ENCODE results near the gene THAP8.
"Not testable (repeated sequence)": the region's sequence is repeated elsewhere in the genome, so short reads cannot be mapped to it uniquely, and the experiment has no call there.

The THAP8 gene

DNA sequence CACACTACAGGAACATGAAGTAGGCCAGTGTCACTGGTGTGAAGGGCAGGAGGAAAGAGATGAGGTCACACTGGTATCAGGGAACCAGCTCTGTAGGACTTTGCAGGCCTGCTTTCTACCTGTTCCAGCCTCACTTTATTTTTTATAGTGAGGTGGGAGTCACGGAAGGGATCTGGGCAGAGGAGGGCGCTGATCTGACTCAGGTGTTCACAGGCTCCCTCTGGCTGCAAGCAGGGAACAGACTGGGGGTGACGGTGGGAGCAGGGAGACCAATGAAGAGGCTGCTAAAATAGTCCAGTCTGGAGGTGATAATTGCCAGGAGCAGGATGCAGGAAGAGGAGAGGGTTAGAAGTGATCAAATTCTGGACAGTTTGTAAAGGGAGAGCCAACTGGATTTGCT lies 2.8 kb downstream of the THAP8 start:
- Mint-ChIP-seq H3K4me3 (no peak overlapping the region), H3K9me3 (no peaks in the 10 kb centered on the region), H3K27ac (no peak overlapping the region), H3K4me1 (ENCODE audit: low read depth) (peaks cover 18% of the 10 kb centered on the region), H3K27me3 (no peaks in the 10 kb centered on the region), H3K36me3 (ENCODE audit: low read depth) (no peaks in the 10 kb centered on the region)

DNA sequence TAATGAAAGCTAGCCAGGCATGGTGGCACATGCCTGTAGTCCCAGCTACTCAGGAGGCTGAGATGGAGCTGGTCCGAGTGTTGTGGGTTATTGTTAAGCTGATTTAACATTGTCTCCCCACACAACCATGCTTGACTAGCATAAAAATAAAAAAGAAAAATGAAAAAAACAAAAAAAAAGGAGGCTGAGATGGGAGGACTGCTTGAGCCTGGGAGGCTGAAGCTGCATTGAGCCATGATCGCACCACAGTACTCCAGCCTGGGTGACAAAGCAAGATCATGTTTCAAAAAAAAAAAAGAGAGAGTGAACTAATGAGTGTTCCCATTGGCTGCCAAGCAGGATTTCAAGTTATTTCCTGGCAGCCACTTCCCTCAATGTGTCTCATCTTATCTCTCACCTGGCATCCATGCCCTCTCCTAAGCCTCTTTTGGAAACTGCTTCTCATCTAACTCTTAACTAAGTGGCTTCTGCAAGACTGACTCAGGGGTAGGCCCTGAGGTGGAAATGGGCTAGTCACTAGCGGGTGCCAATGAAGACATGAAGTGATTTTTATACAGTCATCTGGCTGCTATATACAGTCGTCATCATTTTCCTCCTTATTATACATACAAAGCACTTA lies 4.9 kb downstream of the THAP8 start:
- no peaks in the 10 kb centered on the region for H3K36me3 Mint-ChIP-seq (ENCODE audit: low read depth)

DNA sequence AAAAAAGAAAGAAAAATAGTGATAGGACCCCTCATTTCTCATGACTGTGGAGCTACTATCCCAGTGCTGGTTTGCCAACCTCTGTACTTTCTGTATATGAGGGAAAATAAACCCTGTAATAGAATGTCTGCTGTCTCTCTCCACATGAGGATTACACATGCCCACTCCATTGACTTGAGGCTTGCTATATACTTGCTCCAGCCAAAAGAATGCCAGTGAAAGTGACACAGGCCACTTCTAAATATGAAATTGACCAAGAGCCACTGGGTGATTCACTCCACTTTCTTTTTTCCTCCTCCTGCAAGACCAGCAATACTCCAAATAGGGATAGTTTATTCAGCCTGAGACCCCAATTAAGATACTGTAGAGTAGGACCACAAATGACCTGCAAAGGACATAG lies 6.2 kb downstream of the THAP8 start:
- Mint-ChIP-seq H3K9me3 (no peaks in the 10 kb centered on the region), H3K27ac (no peak overlapping the region), H3K4me1 (ENCODE audit: low read depth) (no peaks in the 10 kb centered on the region), H3K4me3 (no peak overlapping the region), H3K36me3 (ENCODE audit: low read depth) (no peaks in the 10 kb centered on the region), H3K27me3 (no peaks in the 10 kb centered on the region)

More for the DNA sequence above, 4.9 kb downstream of the THAP8 start:
- H3K4me1 Mint-ChIP-seq (ENCODE audit: low read depth) = peaks cover 7% of the 10 kb centered on the region
- H3K9me3 Mint-ChIP-seq = no peaks in the 10 kb centered on the region
- H3K27ac Mint-ChIP-seq = no peak overlapping the region
- no peak overlapping the region for H3K4me3 Mint-ChIP-seq
- no peaks in the 10 kb centered on the region for H3K27me3 Mint-ChIP-seq

DNA sequence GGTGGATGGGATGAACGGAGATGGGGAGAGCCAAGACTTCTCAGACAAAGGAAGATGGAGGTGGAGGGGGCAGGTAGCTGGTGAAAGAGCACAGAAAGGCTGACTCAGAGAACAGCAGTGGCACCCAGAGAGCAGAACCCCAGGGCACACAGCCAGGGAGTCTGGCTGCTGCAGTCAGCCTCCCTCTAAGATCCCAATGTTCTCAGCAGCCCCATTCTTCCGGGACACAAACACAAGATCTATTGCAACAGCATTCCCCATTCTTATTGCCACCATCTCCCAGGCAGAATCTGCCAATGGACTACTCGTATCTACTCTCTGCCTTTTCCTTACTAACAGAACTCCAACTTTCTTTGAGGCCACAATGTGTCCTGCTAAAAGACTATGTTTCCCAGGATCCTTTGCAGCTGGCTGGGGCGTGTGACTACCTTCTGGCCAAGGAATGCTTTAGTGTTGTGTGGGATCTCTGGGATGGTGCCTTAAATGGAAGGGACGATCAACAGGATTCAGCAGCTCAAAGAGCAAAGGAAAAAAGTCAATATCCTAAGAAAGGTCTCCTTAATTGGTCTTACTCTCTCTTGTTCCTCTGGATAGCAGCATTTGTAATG lies 7.5 kb downstream of the THAP8 start:
- no peaks in the 10 kb centered on the region for H3K27me3 Mint-ChIP-seq
- no peaks in the 10 kb centered on the region for H3K36me3 Mint-ChIP-seq (ENCODE audit: low read depth)
- no peak overlapping the region for H3K27ac Mint-ChIP-seq
- no peaks in the 10 kb centered on the region for H3K9me3 Mint-ChIP-seq
- no peaks in the 10 kb centered on the region for H3K4me1 Mint-ChIP-seq (ENCODE audit: low read depth)
- H3K4me3 Mint-ChIP-seq = no peak overlapping the region

DNA sequence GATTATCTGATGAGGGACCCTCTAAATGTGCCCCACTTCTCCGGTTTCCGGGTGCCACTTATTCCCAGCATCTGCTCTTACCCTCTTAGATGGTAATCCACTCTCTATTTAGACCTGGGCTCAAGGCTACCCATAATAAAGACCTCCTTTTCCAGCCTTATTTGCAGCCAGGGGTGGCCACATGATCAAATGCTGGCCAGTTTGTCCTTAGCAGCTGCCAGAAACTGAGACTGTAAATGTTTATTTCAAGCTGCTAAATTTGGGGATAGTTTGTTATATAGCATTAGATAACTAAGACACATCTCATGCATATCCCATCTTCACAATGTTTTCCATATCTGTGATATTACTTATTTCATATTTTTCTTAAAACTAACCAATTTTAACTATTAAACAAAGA lies 10.1 kb downstream of the THAP8 start:
- no peaks in the 10 kb centered on the region for H3K9me3 Mint-ChIP-seq
- H3K4me1 Mint-ChIP-seq (ENCODE audit: low read depth) = no peaks in the 10 kb centered on the region
- H3K36me3 Mint-ChIP-seq (ENCODE audit: low read depth) = peaks cover 3% of the 10 kb centered on the region
- H3K27me3 Mint-ChIP-seq = no peaks in the 10 kb centered on the region
- H3K4me3 Mint-ChIP-seq = no peak overlapping the region
- H3K27ac Mint-ChIP-seq = no peak overlapping the region

DNA sequence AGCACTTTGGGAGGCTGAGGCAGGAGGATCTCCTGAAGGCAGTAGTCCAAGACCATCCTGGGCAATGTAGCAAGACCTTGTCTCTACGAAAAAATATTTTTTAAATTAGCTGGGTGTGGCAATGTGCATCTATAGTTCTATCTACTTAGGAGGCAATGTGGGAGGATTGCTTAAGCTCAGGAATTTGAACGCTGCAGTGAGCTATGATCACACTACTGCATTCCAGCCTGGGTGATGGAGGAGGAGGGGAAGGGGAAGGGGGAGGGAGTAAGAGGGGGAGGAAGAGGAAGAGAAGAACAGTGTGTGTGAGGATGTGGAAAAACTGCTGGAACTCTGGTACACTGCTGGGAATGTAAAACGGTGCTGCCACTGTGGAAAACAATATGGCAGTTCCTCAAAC lies 12.3 kb downstream of the THAP8 start:
- no peak overlapping the region for H3K27ac Mint-ChIP-seq
- no peak overlapping the region for H3K4me3 Mint-ChIP-seq

DNA sequence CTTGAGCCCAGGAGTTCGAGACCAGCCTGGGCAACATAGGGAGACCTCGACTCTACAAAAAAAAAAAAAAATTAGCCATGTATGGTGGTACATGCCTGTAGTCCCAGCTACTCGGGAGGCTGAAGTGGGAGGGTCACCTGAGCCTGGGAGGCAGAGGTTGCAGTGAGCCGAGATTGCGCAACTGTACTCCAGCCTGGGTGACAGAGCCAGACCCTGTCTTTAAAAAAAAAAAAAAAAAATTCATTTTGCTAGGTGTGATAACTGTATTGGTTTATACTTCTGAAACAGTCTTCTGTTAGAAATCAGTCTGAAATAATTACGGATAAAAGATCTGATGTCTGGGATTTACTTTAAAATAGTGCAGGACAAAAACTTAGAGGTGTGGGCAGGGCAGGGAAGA lies 13.0 kb downstream of the THAP8 start:
- not testable (repeated sequence) for H3K9me3 Mint-ChIP-seq; H3K4me3 Mint-ChIP-seq; H3K4me1 Mint-ChIP-seq (ENCODE audit: low read depth); H3K27ac Mint-ChIP-seq; H3K36me3 Mint-ChIP-seq (ENCODE audit: low read depth); H3K27me3 Mint-ChIP-seq

More for the DNA sequence above, 12.3 kb downstream of the THAP8 start:
- H3K9me3 Mint-ChIP-seq = no peaks in the 10 kb centered on the region
- H3K27me3 Mint-ChIP-seq = no peaks in the 10 kb centered on the region
- H3K36me3 Mint-ChIP-seq (ENCODE audit: low read depth) = peaks cover 3% of the 10 kb centered on the region
- peaks cover 4% of the 10 kb centered on the region for H3K4me1 Mint-ChIP-seq (ENCODE audit: low read depth)

DNA sequence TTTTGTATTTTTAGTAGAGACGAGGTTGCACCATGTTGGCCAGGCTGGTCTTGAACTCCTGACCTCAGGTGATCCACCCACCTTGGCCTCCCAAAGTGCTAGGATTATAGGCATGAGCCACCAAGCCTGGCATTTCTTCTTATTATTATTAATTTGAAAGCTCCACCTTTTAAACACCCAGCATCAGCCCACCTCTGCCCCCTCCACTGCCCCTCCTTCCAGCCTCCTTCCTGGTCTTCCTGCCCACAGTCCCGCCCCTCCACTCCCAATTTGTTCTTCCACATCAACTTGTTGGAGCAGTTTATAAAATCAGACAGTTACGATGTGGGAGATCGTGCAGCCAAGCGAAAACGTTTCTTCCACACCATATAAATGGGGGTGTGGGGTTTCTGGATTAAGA lies 13.6 kb downstream of the THAP8 start:
- Mint-ChIP-seq H3K4me3 (no peak overlapping the region), H3K27me3 (no peaks in the 10 kb centered on the region), H3K27ac (no peak overlapping the region), H3K36me3 (ENCODE audit: low read depth) (peaks cover 3% of the 10 kb centered on the region), H3K9me3 (no peaks in the 10 kb centered on the region), H3K4me1 (ENCODE audit: low read depth) (peaks cover 9% of the 10 kb centered on the region)

DNA sequence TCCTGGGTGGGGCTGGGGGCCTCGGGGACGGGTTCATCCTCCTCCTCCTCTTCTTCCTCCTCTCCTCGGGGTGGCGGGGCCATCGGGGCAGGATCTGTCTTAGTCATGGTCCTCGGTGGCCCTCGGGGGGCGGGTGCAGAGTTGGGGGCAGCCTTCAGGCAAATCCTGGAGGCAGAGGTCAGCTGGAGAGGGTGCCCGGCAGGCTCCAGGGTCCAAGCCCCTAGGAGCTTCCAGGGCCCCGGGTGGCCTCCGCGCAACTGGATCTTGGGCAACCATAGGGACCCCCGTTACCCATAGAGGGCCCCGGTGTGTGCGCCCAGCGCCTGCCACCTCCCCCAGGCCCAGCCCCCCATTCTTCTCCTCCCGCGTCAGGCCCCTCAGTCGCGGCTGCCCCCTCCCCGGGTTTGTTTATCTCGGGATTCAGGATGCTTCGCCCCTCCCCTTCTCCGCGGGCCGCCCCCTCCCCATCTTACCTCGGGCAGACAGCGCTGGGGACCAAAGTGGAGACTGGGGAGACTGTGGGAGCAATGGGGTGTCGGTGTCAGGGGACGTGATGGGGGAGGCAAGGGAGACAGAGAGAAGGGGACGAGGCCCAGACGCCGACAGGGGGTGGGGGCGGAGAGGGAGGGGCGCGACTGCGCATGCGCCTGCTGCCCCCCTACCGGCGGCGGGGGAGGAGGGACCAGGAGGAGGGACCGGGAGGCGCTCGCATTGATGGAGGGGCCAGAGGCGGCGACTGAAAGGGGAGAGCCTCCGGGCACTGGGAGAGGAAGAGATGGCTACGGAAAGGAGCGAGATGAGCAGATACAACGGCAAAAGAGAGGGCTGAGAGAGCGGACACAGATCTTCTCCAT lies 21.6 kb downstream of the THAP8 start, which contains the start of gene CLIP3:
Gene CLIP3, minus strand, starts transcription at position 623 of the 854 bp plus-strand sequence. Its CDS starts 516 bp downstream, at position 107.
- H3K4me3 Mint-ChIP-seq = no peak within 1 kb of the TSS
- H3K27me3 Mint-ChIP-seq = no peaks in the 10 kb centered on the region
- no peak within 1 kb of the TSS for H3K27ac Mint-ChIP-seq
- H3K4me1 Mint-ChIP-seq (ENCODE audit: low read depth) = peaks cover 21% of the 10 kb centered on the region
- H3K9me3 Mint-ChIP-seq = no peaks in the 10 kb centered on the region
- peaks cover 22% of the 10 kb centered on the region for H3K36me3 Mint-ChIP-seq (ENCODE audit: low read depth)

DNA sequence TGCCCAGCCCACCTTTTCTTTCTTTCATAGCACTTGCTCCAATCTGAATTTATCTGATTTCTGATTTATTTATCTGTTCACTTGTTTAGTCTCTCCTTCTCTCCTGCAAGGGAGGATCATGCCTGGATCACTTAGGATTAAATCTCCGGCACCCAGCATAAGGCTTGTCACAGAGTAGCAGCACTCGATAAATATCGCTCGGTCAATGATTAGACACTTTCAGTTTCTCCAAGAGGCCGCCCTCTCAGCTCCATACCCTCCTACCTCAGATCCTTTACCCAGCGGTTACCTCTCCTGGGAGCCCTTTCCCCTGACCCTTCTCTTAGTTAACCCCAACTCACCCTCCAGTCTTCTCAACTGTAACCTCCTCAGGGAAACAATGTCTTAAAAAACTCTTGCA lies 22.8 kb downstream of the THAP8 start:
- Mint-ChIP-seq H3K9me3 (no peaks in the 10 kb centered on the region), H3K27me3 (no peaks in the 10 kb centered on the region), H3K27ac (no peak overlapping the region), H3K4me3 (no peak overlapping the region), H3K36me3 (ENCODE audit: low read depth) (peaks cover 22% of the 10 kb centered on the region), H3K4me1 (ENCODE audit: low read depth) (peaks cover 15% of the 10 kb centered on the region)

DNA sequence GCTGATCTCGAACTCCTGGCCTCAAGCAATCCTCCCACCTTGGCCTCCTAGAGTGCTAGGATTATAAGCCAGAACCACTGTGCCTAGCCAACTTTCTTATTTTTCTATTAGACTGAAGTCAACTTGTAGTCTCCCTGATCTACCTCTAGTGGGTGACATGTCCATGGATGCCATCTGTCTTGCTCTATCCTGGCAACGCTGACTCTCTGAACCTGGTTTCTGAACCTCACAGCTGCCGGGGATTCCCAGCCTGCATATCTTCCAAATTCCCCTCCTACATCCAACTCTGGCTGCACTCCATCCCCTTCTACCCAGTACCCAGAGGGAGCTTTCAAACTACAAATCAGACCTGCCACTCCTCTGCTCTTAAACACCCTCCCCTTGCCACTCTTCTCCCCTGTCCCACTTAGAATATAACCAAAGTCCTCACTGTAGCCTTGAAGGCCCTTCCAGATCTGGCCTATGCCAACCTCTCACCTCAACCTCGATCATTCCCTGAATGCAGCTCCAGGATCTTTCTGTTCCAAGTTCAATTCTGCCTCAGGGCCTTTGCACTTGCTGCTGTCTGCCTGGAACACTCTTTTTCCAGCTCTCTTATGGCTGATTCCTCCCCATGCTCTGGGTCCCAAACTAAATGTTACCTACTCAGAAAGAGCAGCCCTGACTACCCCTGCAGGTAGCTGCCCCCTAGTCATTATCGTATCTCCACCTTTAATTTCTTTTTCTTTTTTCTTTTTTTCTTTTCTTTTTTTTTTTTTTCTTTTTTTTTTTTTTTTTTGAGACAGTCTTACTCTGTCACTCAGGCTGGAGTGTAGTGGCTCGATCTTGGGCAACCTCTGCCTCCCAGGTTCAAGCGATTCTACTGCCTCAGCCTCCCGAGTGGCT lies 23.6 kb downstream of the THAP8 start:
- Mint-ChIP-seq H3K27me3 (no peaks in the 10 kb centered on the region), H3K27ac (no peak overlapping the region), H3K4me1 (ENCODE audit: low read depth) (peaks cover 11% of the 10 kb centered on the region), H3K36me3 (ENCODE audit: low read depth) (peaks cover 26% of the 10 kb centered on the region), H3K4me3 (no peak overlapping the region), H3K9me3 (no peaks in the 10 kb centered on the region)

DNA sequence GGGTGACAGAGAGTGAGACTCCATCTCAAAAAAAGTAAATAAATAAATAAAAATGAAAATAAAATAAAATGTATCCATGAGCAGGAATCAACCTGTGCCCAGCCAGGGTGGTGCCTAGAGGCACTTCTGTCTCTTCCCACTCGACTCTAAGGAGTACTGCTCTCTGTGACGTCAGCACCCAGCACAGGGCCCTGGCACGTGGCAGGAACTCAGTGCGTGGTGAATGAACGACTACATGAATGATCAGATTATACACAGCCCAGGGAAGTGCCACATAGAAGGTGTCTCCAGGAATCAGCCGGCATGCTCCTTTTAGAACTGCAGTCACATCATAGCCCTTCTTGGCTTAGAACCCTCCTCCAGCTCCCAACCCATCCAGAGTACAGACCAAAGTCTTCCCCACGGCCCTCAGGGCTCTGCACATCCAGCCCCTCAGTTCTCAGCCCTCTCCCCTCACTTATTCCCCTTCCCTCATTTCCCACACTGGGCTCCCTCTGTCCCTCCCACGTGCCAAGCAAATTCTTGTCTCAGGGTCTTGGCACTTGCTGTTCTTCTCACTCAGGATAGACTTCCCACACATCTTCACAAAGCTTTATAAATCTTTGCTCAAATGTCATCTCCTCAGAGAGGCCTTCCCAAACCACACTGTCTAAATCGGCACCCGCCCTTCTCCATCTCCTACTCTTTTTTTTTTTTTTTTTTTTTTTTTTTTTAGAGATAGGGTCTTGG lies 25.6 kb downstream of the THAP8 start:
- Mint-ChIP-seq H3K36me3 (ENCODE audit: low read depth) (peaks cover 20% of the 10 kb centered on the region), H3K27ac (no peak overlapping the region), H3K27me3 (no peaks in the 10 kb centered on the region), H3K9me3 (no peaks in the 10 kb centered on the region), H3K4me3 (no peak overlapping the region), H3K4me1 (ENCODE audit: low read depth) (peaks cover 5% of the 10 kb centered on the region)

DNA sequence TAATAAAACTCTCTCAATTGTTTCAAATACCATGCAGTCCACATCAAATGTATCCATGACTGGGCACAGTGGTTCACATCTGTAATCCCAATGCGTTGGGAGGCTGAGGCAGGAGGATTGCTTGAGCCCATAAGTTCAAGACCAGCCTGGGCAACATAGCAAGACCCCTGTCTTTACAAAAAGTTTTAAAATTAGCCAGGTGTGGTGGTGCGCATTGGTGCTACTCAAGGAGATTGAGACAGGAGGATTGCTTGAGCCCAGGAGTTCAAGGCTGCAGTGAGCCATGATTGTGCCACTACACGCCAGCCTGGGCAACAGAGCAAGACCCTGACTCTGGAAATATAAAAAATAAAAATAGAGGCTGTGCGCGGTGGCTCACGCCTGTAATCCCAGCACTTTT lies 26.4 kb downstream of the THAP8 start:
- H3K4me1 Mint-ChIP-seq (ENCODE audit: low read depth) = peaks cover under 1% of the 10 kb centered on the region
- no peak overlapping the region for H3K4me3 Mint-ChIP-seq
- peaks cover 25% of the 10 kb centered on the region for H3K36me3 Mint-ChIP-seq (ENCODE audit: low read depth)
- no peaks in the 10 kb centered on the region for H3K9me3 Mint-ChIP-seq
- H3K27ac Mint-ChIP-seq = no peak overlapping the region
- H3K27me3 Mint-ChIP-seq = no peaks in the 10 kb centered on the region
